Activated CD8-positive, alpha-beta T cell treated with anti-CD3 and anti-CD28 coated beads for 36 hours (primary cell): Measurements from ENCODE around the gene DCLK2. TPM values are rescaled to one million over a fixed set of nuclear protein-coding genes. Genes with fewer than 3 reads are reported as not detected.

Source experiments
- ATAC-seq: fragments of 200-7000 bp; cut with Tn5 transposase; one replicate; pipeline ENCODE4 v1.10.0; 2021; ENCODE audit warnings: mild to moderate bottlenecking, moderate library complexity
- CTCF ChIA-PET: fragments of 350-600 bp; sonication (Branson Sonifier 250); formaldehyde crosslinking; loops from one replicate; lab custom pipeline; 2021; ENCODE audit warnings: antibody characterized with exemption; lab: Charles Lee
- POLR2A ChIA-PET: fragments of 350-600 bp; sonication (Branson Sonifier 250); formaldehyde crosslinking; loops from one replicate; lab custom pipeline; 2021; ENCODE audit warnings: antibody characterized with exemption; lab: Charles Lee
- DNase-seq: peaks from one replicate; pipeline ENCODE4 v3.0.0-alpha.2; 2020
- H3K27ac Mint-ChIP-seq: one replicate; pipeline ENCODE4 v1.8.0; 2021; ENCODE audit warnings: mild to moderate bottlenecking, mixed read lengths
- H3K27me3 Mint-ChIP-seq: one replicate; pipeline ENCODE4 v1.8.0; 2021; ENCODE audit warnings: mixed read lengths
- H3K36me3 Mint-ChIP-seq: one replicate; pipeline ENCODE4 v1.8.0; 2021; ENCODE audit warnings: low read depth, mixed read lengths
- H3K4me1 Mint-ChIP-seq: one replicate; pipeline ENCODE4 v1.8.0; 2021; ENCODE audit warnings: low read depth, mixed read lengths
- H3K4me3 Mint-ChIP-seq: one replicate; pipeline ENCODE4 v1.8.0; 2021; ENCODE audit warnings: mild to moderate bottlenecking, moderate library complexity, mixed read lengths
- H3K9me3 Mint-ChIP-seq: one replicate; pipeline ENCODE4 v1.8.0; 2021; ENCODE audit warnings: mixed read lengths
- intact Hi-C: fragments of 100-400 bp; cut with micrococcal nuclease; formaldehyde crosslinking; loops from one replicate; pipeline ENCODE4 v1.10.0; 2022
- total RNA-seq, 2 experiments: library from RNA; stranded (reverse); gene quantifications; one replicate each; pipeline ENCODE4 v1.2.3, GENCODE V29; 2021
- TF ChIP-seq, protein P1 (sequence below): fragments of 200-600 bp; IDR thresholded peaks from one replicate; pipeline ENCODE4 v1.8.0; 2022; ENCODE audit warnings: antibody characterized with exemption, mild to moderate bottlenecking

Gene DCLK2
- total RNA-seq, 2 experiments from 2014 or later = not detected

DNA sequence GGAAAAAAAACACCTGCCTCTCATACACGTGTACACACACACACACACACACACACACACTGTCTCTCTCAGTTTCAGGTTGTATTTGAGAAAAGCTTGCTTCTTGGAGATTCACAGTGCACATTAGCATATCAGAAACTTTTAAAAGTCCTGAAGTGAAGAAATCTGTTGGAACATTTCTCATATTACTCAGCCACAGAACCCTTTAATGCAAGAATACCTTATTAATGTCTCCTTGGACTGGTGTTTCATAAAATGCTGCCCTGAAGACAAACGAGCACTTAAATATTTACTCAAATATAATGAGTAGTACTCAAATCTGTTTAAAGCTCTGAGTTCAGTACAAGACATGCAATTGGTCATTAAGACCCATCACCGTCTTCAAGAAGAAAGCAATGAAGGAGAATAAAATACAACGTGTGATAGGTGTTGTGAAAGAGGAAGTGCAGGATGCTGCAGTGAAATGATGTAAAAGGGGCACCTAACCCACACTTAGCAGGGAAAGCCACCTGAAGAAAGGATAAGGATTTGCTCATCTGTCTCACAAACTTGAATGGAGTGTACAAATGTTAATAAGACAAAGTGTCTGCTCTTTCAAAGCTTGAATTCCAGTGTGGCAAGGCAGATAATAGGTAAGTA is 57.0 kb downstream of the DCLK2 start:
- ChIA-PET POLR2A (no interaction called here), CTCF (no interaction called here)
- ATAC-seq (no peak), DNase-seq (no peak)
- Mint-ChIP-seq H3K4me1 (no peaks in the 10 kb centered on the region), H3K27me3 (peaks cover 8% of the 10 kb centered on the region), H3K36me3 (no peaks in the 10 kb centered on the region), H3K4me3 (no peak overlapping the region), H3K9me3 (no peaks in the 10 kb centered on the region), H3K27ac (no peak overlapping the region)
- intact Hi-C loops = no loop called here
- TF ChIP-seq, protein P1, sequence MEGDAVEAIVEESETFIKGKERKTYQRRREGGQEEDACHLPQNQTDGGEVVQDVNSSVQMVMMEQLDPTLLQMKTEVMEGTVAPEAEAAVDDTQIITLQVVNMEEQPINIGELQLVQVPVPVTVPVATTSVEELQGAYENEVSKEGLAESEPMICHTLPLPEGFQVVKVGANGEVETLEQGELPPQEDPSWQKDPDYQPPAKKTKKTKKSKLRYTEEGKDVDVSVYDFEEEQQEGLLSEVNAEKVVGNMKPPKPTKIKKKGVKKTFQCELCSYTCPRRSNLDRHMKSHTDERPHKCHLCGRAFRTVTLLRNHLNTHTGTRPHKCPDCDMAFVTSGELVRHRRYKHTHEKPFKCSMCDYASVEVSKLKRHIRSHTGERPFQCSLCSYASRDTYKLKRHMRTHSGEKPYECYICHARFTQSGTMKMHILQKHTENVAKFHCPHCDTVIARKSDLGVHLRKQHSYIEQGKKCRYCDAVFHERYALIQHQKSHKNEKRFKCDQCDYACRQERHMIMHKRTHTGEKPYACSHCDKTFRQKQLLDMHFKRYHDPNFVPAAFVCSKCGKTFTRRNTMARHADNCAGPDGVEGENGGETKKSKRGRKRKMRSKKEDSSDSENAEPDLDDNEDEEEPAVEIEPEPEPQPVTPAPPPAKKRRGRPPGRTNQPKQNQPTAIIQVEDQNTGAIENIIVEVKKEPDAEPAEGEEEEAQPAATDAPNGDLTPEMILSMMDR = no peak

DNA sequence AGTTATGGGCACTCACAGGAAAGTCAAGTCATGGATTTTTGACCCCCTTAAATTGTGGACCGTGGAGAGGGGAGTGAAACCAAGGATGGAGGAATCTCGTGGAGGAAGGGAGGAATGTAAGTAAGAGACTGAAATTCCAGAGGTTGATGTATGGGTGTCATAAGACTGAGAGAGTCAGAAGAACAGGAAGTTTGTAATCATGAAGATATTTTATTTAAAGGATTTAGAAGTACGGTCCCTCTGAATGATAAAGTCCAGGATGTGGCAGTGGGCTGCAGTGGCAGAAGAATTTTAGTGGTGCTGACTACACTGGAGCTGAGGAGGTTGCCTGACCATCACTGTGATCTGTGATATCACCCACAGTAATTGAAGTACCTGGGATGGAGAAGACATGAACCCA is 57.8 kb downstream of the DCLK2 start:
- Mint-ChIP-seq H3K27me3 (peaks cover 4% of the 10 kb centered on the region), H3K9me3 (no peaks in the 10 kb centered on the region), H3K27ac (no peak overlapping the region), H3K36me3 (no peaks in the 10 kb centered on the region), H3K4me3 (no peak overlapping the region), H3K4me1 (peaks cover 3% of the 10 kb centered on the region)
- TF ChIP-seq, protein P1 = no peak
- ChIA-PET POLR2A (no interaction called here), CTCF (no interaction called here)
- DNase-seq = no peak
- no peak for ATAC-seq
- intact Hi-C loops = no loop called here

DNA sequence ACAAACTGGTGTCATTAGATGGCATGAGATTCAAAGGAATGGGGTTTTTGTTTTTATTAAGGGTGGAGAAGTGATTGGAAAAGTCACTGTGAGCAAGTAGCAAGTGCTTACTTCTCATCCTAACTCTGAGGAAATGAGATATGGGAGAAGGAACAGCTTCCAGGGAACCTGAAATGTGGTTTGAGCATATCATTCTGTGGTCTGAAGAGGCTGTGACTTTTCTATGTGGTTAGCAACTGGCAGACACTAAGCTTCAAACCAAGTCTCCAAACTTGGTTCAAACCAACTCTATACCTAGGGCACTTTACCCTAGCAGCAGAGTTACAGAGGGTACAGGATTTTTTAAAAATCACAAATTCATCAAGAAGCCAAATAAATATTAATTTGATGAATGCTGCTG is 58.2 kb downstream of the DCLK2 start:
- ChIA-PET CTCF (no interaction called here), POLR2A (no interaction called here)
- DNase-seq (no peak), ATAC-seq (no peak)
- TF ChIP-seq, protein P1 = no peak
- Mint-ChIP-seq H3K36me3 (no peaks in the 10 kb centered on the region), H3K27ac (no peak overlapping the region), H3K4me3 (no peak overlapping the region), H3K27me3 (peaks cover 4% of the 10 kb centered on the region), H3K9me3 (no peaks in the 10 kb centered on the region), H3K4me1 (peaks cover 7% of the 10 kb centered on the region)
- intact Hi-C loops = no loop called here

DNA sequence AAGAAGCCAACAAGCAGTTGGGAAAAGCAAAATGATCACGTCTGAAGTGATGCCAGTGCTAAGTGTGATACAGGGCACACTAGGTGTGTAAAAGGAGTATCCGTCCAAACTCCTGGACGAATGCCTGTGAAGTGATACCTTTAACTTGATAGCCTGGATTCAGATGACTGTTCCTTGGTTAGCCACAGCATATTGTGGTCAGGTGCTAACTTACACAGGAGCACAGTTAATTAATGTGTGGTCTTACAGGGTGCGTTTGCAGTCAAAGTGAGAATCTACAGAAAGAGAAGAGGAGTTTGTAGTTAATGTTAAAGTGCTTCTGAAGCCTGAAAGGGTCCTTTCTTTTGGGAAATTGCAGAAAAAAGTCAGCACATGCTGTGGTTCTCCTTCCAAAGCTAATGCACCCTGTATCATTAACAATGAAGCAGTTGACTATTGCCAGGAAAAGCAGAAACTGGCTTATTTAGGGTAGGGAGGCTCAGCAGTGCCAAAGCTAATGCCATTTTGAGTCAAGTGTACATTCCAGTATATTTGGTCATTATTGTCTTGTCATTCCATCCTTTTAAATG is 61.1 kb downstream of the DCLK2 start:
- intact Hi-C loops = no loop called here
- no peak overlapping the region for H3K4me3 Mint-ChIP-seq
- ATAC-seq (no peak), DNase-seq (no peak)
- CTCF ChIA-PET = no interaction called here
- peaks cover 8% of the 10 kb centered on the region for H3K4me1 Mint-ChIP-seq
- H3K36me3 Mint-ChIP-seq = no peaks in the 10 kb centered on the region
- TF ChIP-seq, protein P1 = no peak
- H3K27me3 Mint-ChIP-seq = peaks cover 3% of the 10 kb centered on the region
- H3K9me3 Mint-ChIP-seq = no peaks in the 10 kb centered on the region
- H3K27ac Mint-ChIP-seq = no peak overlapping the region
- POLR2A ChIA-PET = no interaction called here

DNA sequence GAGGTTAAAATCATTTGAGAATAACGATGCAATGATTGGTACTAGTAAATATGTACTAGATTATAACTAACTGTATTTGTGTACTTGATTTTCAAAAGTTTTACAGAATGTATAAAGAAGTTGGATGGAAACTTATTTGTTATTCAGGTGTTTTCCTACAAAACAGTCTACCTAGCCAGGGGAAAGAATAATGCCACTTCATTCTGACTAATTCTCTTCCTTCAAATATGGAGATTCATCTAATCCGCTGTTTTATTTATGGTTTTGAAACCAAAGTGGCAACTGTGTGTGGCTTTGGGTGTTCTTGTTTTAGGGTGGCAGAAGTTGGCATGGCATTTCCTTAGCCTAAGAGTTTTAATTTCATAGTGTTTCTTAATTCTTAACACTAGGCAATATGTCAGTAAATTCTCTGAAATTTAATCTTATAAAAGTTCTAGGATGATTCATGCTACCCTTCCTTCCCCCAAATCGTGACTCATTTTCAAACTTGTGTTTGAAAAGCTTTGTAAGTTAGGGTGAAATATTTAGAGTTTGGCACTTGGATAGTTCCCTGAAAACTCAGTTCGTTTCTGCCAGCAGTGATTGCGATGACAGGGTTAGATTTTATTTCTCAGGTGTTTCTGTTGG is 62.6 kb downstream of the DCLK2 start:
- no peak for DNase-seq
- ChIA-PET POLR2A (no interaction called here), CTCF (no interaction called here)
- Mint-ChIP-seq H3K36me3 (no peaks in the 10 kb centered on the region), H3K27me3 (peaks cover 5% of the 10 kb centered on the region), H3K4me1 (peaks cover 8% of the 10 kb centered on the region), H3K9me3 (no peaks in the 10 kb centered on the region), H3K27ac (no peak overlapping the region), H3K4me3 (no peak overlapping the region)
- TF ChIP-seq, protein P1 = no peak
- ATAC-seq = no peak
- intact Hi-C loops = no loop called here
